ENCODE measurements around the gene INVS. TPM values are rescaled to one million over a fixed set of nuclear protein-coding genes. Genes with fewer than 3 reads are reported as not detected.

The INVS gene
- polyA plus RNA-seq, 1 of the 3 experiments (the other 2 are of a cell fraction) = 8.1 TPM

GRCh38 chr9:100298378-100298777 is 199.3 kb downstream of the INVS start (continued):
- no peak for TF ChIP-seq TEAD4 (IDR thresholded peaks at IDR 0.05; ENCODE audit: borderline replicate concordance, insufficient read depth)
- no peak for TF ChIP-seq CTCF (IDR thresholded peaks at IDR 0.05)
- no peak for TF ChIP-seq ELF1 (IDR thresholded peaks at IDR 0.05)
- TF ChIP-seq GATA2 (CRISPR knock-in tag; IDR thresholded peaks at IDR 0.05) = no peak

GRCh38 chr9:100303747-100304146 is 204.7 kb downstream of the INVS start:
- Histone ChIP-seq H3F3A (replicated peaks; ENCODE audit: insufficient read depth) (peaks cover 38% of the 10 kb centered on the region), H3K9me3 (no peaks in the 10 kb centered on the region), H3K27ac (ENCODE audit: low read depth in 2 of 2, low read length in 1 of 2) (peak overlapping the region in 1 of 2 experiments; percentile 76; a peak in 2 of 4 replicates), H3K79me2 (ENCODE audit: insufficient read depth) (peaks cover 91% of the 10 kb centered on the region), H3K27me3 (ENCODE audit: insufficient read depth) (no peaks in the 10 kb centered on the region), H3K36me3 (replicated peaks in 1 of 2; ENCODE audit: control insufficient read depth in 1 of 2, insufficient read depth in 2 of 2, low read length in 1 of 2) (peaks cover 78 to 88% of the 10 kb centered on the region in 2 experiments), H2AFZ (ENCODE audit: low read depth) (no peak overlapping the region), H3K9me2 (no peaks in the 10 kb centered on the region), H3K4me1 (ENCODE audit: control insufficient read depth in 1 of 2, insufficient read depth in 2 of 2, low read depth in 1 of 2, low read length in 1 of 2) (peaks cover 0 to 10% of the 10 kb centered on the region in 2 experiments; a peak in 2 of 4 replicates), H3K4me2 (peak overlapping the region; percentile 36; the same call in 1 of the 2 replicates), H3K9ac (0 out of 2 replicates have a peak overlapping the region, but pooled peaks have one; percentile 19), H3K4me3 (ENCODE audit: low read depth in 2 of 2, low read length in 1 of 2) (peak overlapping the region in 1 of 2 experiments; percentile 58; a peak in 1 of 4 replicates), H4K20me1 (ENCODE audit: insufficient read depth) (no peaks in the 10 kb centered on the region)
- POLR2A ChIA-PET = no interaction called here
- 79% methylated on average over 3 of the region's 3 CpGs for WGBS (ENCODE audit: low lambda C conversion rate)
- DNase-seq = no peak
- CTCF ChIA-PET = interaction anchor here (1.0 kb wide), 2 partner anchors 14 to 20 kb away, joined by 3 read pairs; no protein-coding TSS in a partner anchor
- TF ChIP-seq CHD2 (IDR thresholded peaks at IDR 0.05; ENCODE audit: low read length, partially characterized antibody) (no peak), MAX (IDR thresholded peaks at IDR 0.05; ENCODE audit: low read depth) (no peak), PBX3 (IDR thresholded peaks at IDR 0.05) (peak; percentile 63; the same call in 1 of the 2 replicates), CTCF (IDR thresholded peaks at IDR 0.05) (no peak), EP300 (IDR thresholded peaks at IDR 0.05; ENCODE audit: borderline replicate concordance in 1 of 2, low read depth in 1 of 2, low read length in 1 of 2) (peak in 1 of 2 experiments; percentile 30; a peak in 1 of 4 replicates), FOXJ3 (CRISPR knock-in tag; IDR thresholded peaks at IDR 0.05) (no peak), GATA2 (CRISPR knock-in tag; IDR thresholded peaks at IDR 0.05) (no peak), ZBTB33 (IDR thresholded peaks at IDR 0.05; ENCODE audit: borderline replicate concordance, low read depth) (no peak), IRF3 (IDR thresholded peaks at IDR 0.05; ENCODE audit: low read depth, low read length) (no peak), RFX5 (IDR thresholded peaks at IDR 0.05; ENCODE audit: low read length) (no peak), GABPA (IDR thresholded peaks at IDR 0.05; ENCODE audit: low read depth) (no peak), RCOR1 (IDR thresholded peaks at IDR 0.05; ENCODE audit: low read length) (no peak), MEF2A (IDR thresholded peaks at IDR 0.05; ENCODE audit: borderline replicate concordance, low read depth) (no peak), ELF1 (IDR thresholded peaks at IDR 0.05) (no peak), TEAD4 (IDR thresholded peaks at IDR 0.05; ENCODE audit: borderline replicate concordance, insufficient read depth) (no peak), RAD21 (IDR thresholded peaks at IDR 0.05; ENCODE audit: low read length) (no peak), USF1 (IDR thresholded peaks at IDR 0.05; ENCODE audit: borderline replicate concordance, low read depth) (no peak), USF2 (IDR thresholded peaks at IDR 0.05; ENCODE audit: borderline replicate concordance, low read depth, low read length) (no peak), TCF12 (IDR thresholded peaks at IDR 0.05) (peak; percentile 68), SIN3A (IDR thresholded peaks at IDR 0.05; ENCODE audit: borderline replicate concordance, low read depth, low read length) (no peak)

Data from SK-N-SH (cell line).